OCI-LY3 (cell line): Measurements from ENCODE around the gene SLC30A1.

Source experiments
- H2AFZ ChIP-seq: fragments of 200-600, 300-600 bp; shearing (Covaris generic); 2 replicates; pipeline ENCODE4 v1.6.0; 2014; ENCODE audit warnings: antibody characterized with exemption, low read depth, low read length
- H3K27ac ChIP-seq: fragments of 200-600, 300-600 bp; sonication (generic); 2 replicates; pipeline ENCODE4 v1.5.1; 2014; ENCODE audit warnings: mild to moderate bottlenecking, low read length, moderate library complexity, mixed read lengths
- H3K27me3 ChIP-seq: fragments of 200-600, 300-600 bp; sonication (generic); 2 replicates; pipeline ENCODE4 v1.6.1; 2014; ENCODE audit warnings: low read depth, low read length, mixed read lengths
- H3K36me3 ChIP-seq: fragments of 200-600, 300-600 bp; sonication (generic); replicated peaks from 2 replicates; pipeline ENCODE3; 2014; ENCODE audit warnings: low read depth, low read length, mixed read lengths
- H3K4me1 ChIP-seq: fragments of 300-600, 200-600 bp; sonication (generic); 2 replicates; pipeline ENCODE4 v1.6.1; 2014; ENCODE audit warnings: low read length, mixed read lengths
- H3K4me2 ChIP-seq: fragments of 200-600, 300-600 bp; sonication (generic); 2 replicates; pipeline ENCODE4 v1.6.1; 2014; ENCODE audit warnings: low read length, mixed read lengths
- H3K4me3 ChIP-seq: fragments of 300-600, 200-600 bp; sonication (generic); 2 replicates; pipeline ENCODE4 v1.5.1; 2014; ENCODE audit warnings: antibody characterized with exemption, mild to moderate bottlenecking, low read length, moderate library complexity
- H3K79me2 ChIP-seq: fragments of 300-600, 200-600 bp; shearing (Covaris generic); 2 replicates; pipeline ENCODE4 v1.6.1; 2014; ENCODE audit warnings: mild to moderate bottlenecking, low read length, mixed read lengths
- H3K9ac ChIP-seq: fragments of 300-600, 200-600 bp; shearing (Covaris generic); 2 replicates; pipeline ENCODE4 v1.6.0; 2014; ENCODE audit warnings: mild to moderate bottlenecking, low read length, moderate library complexity
- H3K9me3 ChIP-seq: fragments of 200-600, 300-600 bp; shearing (Covaris generic); 2 replicates; pipeline ENCODE4 v1.6.1; 2014; ENCODE audit warnings: low read length, mixed read lengths; ENCODE audit not compliant: insufficient read depth
- H4K20me1 ChIP-seq: fragments of 200-600, 300-600 bp; sonication (generic); 2 replicates; pipeline ENCODE4 v1.6.1; 2016; ENCODE audit warnings: low read length, mixed read lengths; ENCODE audit not compliant: insufficient read depth
- CTCF ChIP-seq: fragments of 200-600, 300-600 bp; sonication (generic); IDR thresholded peaks from 2 replicates; pipeline ENCODE4 v1.5.1; 2014; ENCODE audit warnings: antibody characterized with exemption, low read length, low read depth
- EZH2phosphoT487 ChIP-seq: fragments of 200-600 bp; shearing (Covaris generic); IDR thresholded peaks from 2 replicates; pipeline ENCODE4 v1.6.1; 2018; ENCODE audit warnings: antibody characterized with exemption, mixed run types, low read depth

SLC30A1 gene

GRCh38 chr1:211547710-211548109 is 31.3 kb downstream of the SLC30A1 start:
- Histone ChIP-seq H3K9ac (no peak overlapping the region), H3K79me2 (no peaks in the 10 kb centered on the region), H4K20me1 (no peaks in the 10 kb centered on the region), H3K36me3 (no peaks in the 10 kb centered on the region), H3K4me3 (no peak overlapping the region), H3K4me2 (no peak overlapping the region), H3K4me1 (no peaks in the 10 kb centered on the region), H2AFZ (no peak overlapping the region), H3K9me3 (no peaks in the 10 kb centered on the region), H3K27me3 (peaks cover 21% of the 10 kb centered on the region; the same call in 1 of the 2 replicates), H3K27ac (no peak overlapping the region)
- TF ChIP-seq EZH2phosphoT487 (no peak), CTCF (no peak)

DNA sequence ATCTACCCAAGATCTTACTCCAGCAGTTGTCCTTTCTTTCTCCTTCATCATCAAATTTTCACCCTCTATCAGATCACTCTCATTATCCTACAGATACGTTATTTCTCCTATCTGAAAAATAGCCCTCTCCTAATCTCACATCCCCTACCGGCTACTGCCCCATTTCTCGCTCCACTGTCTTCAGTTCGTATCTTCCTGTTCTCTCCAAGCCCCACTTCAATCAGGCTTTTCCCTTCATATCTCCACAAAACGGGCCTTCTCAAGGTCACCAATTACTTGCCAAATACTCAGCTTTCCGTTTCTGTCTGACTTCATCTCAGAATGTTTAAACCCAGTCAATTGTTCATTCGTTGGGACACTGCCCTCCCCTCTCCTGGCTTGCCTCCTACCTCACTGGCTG is 32.4 kb downstream of the SLC30A1 start:
- Histone ChIP-seq H3K27me3 (peaks cover 25% of the 10 kb centered on the region; the same call in 1 of the 2 replicates), H3K27ac (no peak overlapping the region), H3K9me3 (no peaks in the 10 kb centered on the region; the same call in 1 of the 2 replicates), H3K79me2 (no peaks in the 10 kb centered on the region), H3K4me3 (no peak overlapping the region), H3K4me1 (no peaks in the 10 kb centered on the region), H3K36me3 (no peaks in the 10 kb centered on the region), H3K9ac (no peak overlapping the region), H4K20me1 (no peaks in the 10 kb centered on the region), H3K4me2 (no peak overlapping the region), H2AFZ (no peak overlapping the region)
- TF ChIP-seq CTCF: no peak
- no peak for TF ChIP-seq EZH2phosphoT487

GRCh38 chr1:211543025-211543424 is 35.9 kb downstream of the SLC30A1 start:
- H3K9me3 ChIP-seq: no peaks in the 10 kb centered on the region; the same call in 1 of the 2 replicates
- H2AFZ ChIP-seq: no peak overlapping the region
- no peaks in the 10 kb centered on the region for H3K36me3 ChIP-seq
- TF ChIP-seq EZH2phosphoT487: no peak
- TF ChIP-seq CTCF: no peak
- no peak overlapping the region for H3K4me2 ChIP-seq
- no peak overlapping the region for H3K4me3 ChIP-seq
- no peaks in the 10 kb centered on the region for H3K4me1 ChIP-seq
- H3K79me2 ChIP-seq: no peaks in the 10 kb centered on the region
- H3K27ac ChIP-seq: no peak overlapping the region
- no peak overlapping the region for H3K9ac ChIP-seq
- no peaks in the 10 kb centered on the region for H4K20me1 ChIP-seq
- H3K27me3 ChIP-seq: peaks cover 24% of the 10 kb centered on the region; the same call in 1 of the 2 replicates

DNA sequence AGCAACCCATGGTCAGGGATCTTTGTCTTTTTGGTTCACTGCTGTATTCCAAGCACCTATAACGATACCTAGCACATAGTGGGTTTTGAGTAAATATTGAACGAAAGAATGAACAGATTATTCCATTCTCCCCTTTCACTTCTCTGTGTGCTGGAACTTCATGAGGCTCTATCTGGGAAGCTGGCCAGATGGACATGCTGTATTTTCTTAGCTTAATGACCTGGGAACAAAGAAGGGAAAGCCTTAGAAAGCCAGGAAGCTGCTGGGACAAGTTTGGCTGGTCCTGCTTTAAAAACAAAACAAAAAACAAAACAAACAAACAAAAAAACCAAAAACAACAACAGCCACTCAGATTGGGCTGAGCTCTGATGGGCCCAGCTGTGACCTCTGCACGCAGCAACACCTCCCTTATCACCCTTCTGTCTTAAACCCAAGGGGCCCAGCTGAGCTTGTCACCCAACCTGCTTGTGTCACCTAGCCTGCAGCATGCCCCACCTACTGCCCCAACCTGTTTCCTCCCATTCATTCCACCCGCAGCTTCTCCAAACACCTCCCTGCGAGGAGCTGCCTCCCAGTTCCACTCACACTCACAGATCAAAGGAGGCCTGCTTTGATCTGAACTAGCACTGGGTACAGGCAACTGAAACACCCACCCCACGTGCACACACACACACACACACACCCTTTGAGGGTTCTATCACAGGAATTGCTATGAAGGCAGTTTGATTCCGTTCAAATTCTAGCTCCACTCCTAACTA is 37.1 kb downstream of the SLC30A1 start:
- H3K36me3 ChIP-seq: no peaks in the 10 kb centered on the region
- no peaks in the 10 kb centered on the region for H3K79me2 ChIP-seq
- no peak overlapping the region for H2AFZ ChIP-seq
- no peaks in the 10 kb centered on the region for H3K4me1 ChIP-seq
- no peak for TF ChIP-seq EZH2phosphoT487
- no peak for TF ChIP-seq CTCF
- no peak overlapping the region for H3K27ac ChIP-seq
- H4K20me1 ChIP-seq: no peaks in the 10 kb centered on the region
- H3K9ac ChIP-seq: no peak overlapping the region
- H3K4me2 ChIP-seq: no peak overlapping the region
- peaks cover 24% of the 10 kb centered on the region; the same call in 1 of the 2 replicates for H3K27me3 ChIP-seq
- no peaks in the 10 kb centered on the region; the same call in 1 of the 2 replicates for H3K9me3 ChIP-seq
- H3K4me3 ChIP-seq: no peak overlapping the region
